ENCODE results near the gene SMIM45.

SMIM45 gene

DNA sequence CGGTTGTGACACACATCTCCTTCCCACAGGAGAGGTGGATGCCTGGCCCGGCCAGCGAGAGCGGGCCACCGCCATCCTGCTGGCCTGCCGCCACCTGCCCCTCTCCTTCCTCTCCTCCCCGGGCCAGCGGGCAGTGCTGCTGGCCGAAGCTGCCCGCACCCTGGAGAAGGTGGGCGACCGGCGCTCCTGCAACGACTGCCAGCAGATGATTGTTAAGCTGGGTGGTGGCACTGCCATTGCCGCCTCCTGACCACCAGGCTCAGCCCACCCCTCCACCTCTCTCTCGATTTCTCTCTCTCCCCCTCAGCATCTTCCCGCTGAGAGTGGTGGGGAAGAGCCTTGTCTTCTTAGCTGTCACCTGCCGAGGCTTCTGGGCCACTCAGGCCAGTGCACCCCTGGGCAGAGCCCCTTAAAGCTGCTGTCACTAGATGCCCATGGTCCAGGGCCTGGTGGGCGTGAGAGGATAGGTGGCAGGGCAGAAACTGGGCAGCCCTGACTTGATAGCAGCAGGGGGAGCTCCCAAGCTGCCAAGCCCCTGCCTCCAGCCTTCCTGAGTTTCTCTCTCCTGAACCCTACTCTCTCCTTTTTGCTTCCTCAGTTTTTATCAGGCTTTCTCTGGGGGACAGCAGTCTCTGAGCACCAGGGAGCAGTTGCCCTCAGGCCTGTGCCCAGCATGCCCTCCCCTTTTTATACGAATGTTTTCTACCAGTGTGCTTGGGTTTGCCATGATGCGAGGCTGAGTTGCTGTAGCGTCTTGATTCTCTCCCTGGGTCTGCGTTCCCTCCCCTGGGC, 46.3 kb upstream of the SMIM45 start:
- DNase-seq: no peak
- no peak overlapping the region for H2BK5ac ChIP-seq (ENCODE audit: low read depth, low read length, poor library complexity, severe bottlenecking)
- H3K27me3 ChIP-seq (ENCODE audit: control insufficient read depth, insufficient read depth, low read length): peaks cover 14% of the 10 kb centered on the region
- 0 out of 2 replicates have a peak, but pooled peaks cover 2% of the 10 kb centered on the region for H3K9me1 ChIP-seq (ENCODE audit: insufficient read depth, low read length)
- no peaks in the 10 kb centered on the region for H3K9me3 ChIP-seq (ENCODE audit: control insufficient read depth, insufficient read depth, low read length)
- dilution Hi-C loops (cut with HindIII; ENCODE audit: low sequenced_read_pairs, unreplicated experiment) (no loop called here), intact Hi-C loops (cut with micrococcal nuclease) (no loop called here), in situ Hi-C loops (cut with MboI; ENCODE audit: low sequenced_read_pairs) (no loop called here)
- H4K20me1 ChIP-seq (ENCODE audit: insufficient read depth, low read length): peaks cover 4% of the 10 kb centered on the region; the same call in 1 of the 2 replicates
- no TSS peak for BruUV-seq (replicated peaks)
- H2BK20ac ChIP-seq (ENCODE audit: low read depth, low read length): no peak overlapping the region
- ChIA-PET CTCF (no interaction called here), POLR2A (ENCODE audit: unreplicated experiment) (interaction anchor here (0.6 kb wide), 1 partner anchor 10 kb away, joined by 3 read pairs; no protein-coding TSS in a partner anchor)
- no peak for ATAC-seq (ENCODE audit: low read depth)
- no peak overlapping the region for H2BK120ac ChIP-seq (ENCODE audit: low read depth, low read length)
- H3K4me3 ChIP-seq (ENCODE audit: insufficient read depth, low read depth, low read length): no peak overlapping the region
- no peak overlapping the region for H3K18ac ChIP-seq (ENCODE audit: low read depth, low read length)
- peak overlapping the region; percentile 55 for H2AK9ac ChIP-seq (replicated peaks; ENCODE audit: low read depth, low read length, poor library complexity)
- H4K91ac ChIP-seq (ENCODE audit: insufficient read depth, low read depth, low read length): no peak overlapping the region
- no peak overlapping the region for H3K9ac ChIP-seq (ENCODE audit: low read depth, low read length)
- peaks cover under 1% of the 10 kb centered on the region; the same call in 1 of the 2 replicates for H3K4me1 ChIP-seq (ENCODE audit: control insufficient read depth, insufficient read depth, low read length)
- H3K36me3 ChIP-seq (ENCODE audit: control insufficient read depth, insufficient read depth, low read length): peaks cover 15% of the 10 kb centered on the region; the same call in 1 of the 2 replicates
- H2AFZ ChIP-seq (replicated peaks; ENCODE audit: low read length, poor library complexity): no peak overlapping the region
- H3K4me2 ChIP-seq (ENCODE audit: low read depth, low read length): no peak overlapping the region
- H4K8ac ChIP-seq (ENCODE audit: low read depth in 2 of 2, low read length in 2 of 2): no peak overlapping the region
- H2AK5ac ChIP-seq (ENCODE audit: low read depth, low read length): no peak overlapping the region
- H3K27ac ChIP-seq (ENCODE audit: insufficient read depth, low read length): no peak overlapping the region
- H3K23ac ChIP-seq (ENCODE audit: low read depth, low read length): no peak overlapping the region
- H3K56ac ChIP-seq (ENCODE audit: extremely low read depth, insufficient read depth, low read length): no peak overlapping the region
- no peak overlapping the region for H2BK15ac ChIP-seq (ENCODE audit: low read depth, low read length)
- no peak overlapping the region for H3K4ac ChIP-seq (ENCODE audit: low read depth, low read length)
- H3K79me1 ChIP-seq (ENCODE audit: low read depth in 1 of 2, low read length in 2 of 2): no peaks in the 10 kb centered on the region
- TF ChIP-seq MAZ (IDR thresholded peaks at IDR 0.05; ENCODE audit: borderline replicate concordance, low read depth, low read length): no peak
- TF ChIP-seq FOS (IDR thresholded peaks at IDR 0.05; ENCODE audit: low read depth, low read length): no peak
- no peak for TF ChIP-seq MAFK (IDR thresholded peaks at IDR 0.05; ENCODE audit: low read depth, low read length)
- no peak for TF ChIP-seq NFE2L2 (IDR thresholded peaks at IDR 0.05; ENCODE audit: low read depth, low read length)
- no peak for TF ChIP-seq BHLHE40 (IDR thresholded peaks at IDR 0.05; ENCODE audit: low read depth, low read length)
- no peak for TF ChIP-seq SMC3 (IDR thresholded peaks at IDR 0.05; ENCODE audit: low read depth, low read length)
- TF ChIP-seq CHD1 (IDR thresholded peaks at IDR 0.05; ENCODE audit: low read depth, low read length): no peak
- no peak for TF ChIP-seq RAD21 (IDR thresholded peaks at IDR 0.05; ENCODE audit: low read length)
- no peak for TF ChIP-seq MXI1 (IDR thresholded peaks at IDR 0.05; ENCODE audit: borderline replicate concordance, low read depth, low read length)
- no peak for TF ChIP-seq RCOR1 (IDR thresholded peaks at IDR 0.05; ENCODE audit: insufficient replicate concordance, low read length)
- no peak for TF ChIP-seq CEBPB (IDR thresholded peaks at IDR 0.05; ENCODE audit: low read depth, low read length)
- no peak for TF ChIP-seq POLR2A (IDR thresholded peaks at IDR 0.05; ENCODE audit: low read depth, low read length)
- TF ChIP-seq, protein P1, sequence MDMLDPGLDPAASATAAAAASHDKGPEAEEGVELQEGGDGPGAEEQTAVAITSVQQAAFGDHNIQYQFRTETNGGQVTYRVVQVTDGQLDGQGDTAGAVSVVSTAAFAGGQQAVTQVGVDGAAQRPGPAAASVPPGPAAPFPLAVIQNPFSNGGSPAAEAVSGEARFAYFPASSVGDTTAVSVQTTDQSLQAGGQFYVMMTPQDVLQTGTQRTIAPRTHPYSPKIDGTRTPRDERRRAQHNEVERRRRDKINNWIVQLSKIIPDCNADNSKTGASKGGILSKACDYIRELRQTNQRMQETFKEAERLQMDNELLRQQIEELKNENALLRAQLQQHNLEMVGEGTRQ (IDR thresholded peaks at IDR 0.05; ENCODE audit: low read depth, low read length): no peak
- TF ChIP-seq, protein P2, sequence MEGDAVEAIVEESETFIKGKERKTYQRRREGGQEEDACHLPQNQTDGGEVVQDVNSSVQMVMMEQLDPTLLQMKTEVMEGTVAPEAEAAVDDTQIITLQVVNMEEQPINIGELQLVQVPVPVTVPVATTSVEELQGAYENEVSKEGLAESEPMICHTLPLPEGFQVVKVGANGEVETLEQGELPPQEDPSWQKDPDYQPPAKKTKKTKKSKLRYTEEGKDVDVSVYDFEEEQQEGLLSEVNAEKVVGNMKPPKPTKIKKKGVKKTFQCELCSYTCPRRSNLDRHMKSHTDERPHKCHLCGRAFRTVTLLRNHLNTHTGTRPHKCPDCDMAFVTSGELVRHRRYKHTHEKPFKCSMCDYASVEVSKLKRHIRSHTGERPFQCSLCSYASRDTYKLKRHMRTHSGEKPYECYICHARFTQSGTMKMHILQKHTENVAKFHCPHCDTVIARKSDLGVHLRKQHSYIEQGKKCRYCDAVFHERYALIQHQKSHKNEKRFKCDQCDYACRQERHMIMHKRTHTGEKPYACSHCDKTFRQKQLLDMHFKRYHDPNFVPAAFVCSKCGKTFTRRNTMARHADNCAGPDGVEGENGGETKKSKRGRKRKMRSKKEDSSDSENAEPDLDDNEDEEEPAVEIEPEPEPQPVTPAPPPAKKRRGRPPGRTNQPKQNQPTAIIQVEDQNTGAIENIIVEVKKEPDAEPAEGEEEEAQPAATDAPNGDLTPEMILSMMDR (conservative IDR thresholded peaks at IDR 0.05; ENCODE audit: low read depth, low read length): no peak
- no peak for TF ChIP-seq RFX5 (IDR thresholded peaks at IDR 0.05; ENCODE audit: low read depth, low read length)
- no peak overlapping the region for H3K14ac ChIP-seq (replicated peaks; ENCODE audit: low read depth, low read length)
- H4K5ac ChIP-seq (ENCODE audit: low read depth, low read length): no peak overlapping the region
- no CpG with 5 or more reads among the region's 23 CpGs for WGBS, 2 experiments (ENCODE audit: extremely low coverage in 2 of 2, insufficient read length in 1 of 2)

Measured in IMR-90 (cell line).